VCaP (cell line): ENCODE results near the gene SELE.

Experiments
- H3K27ac ChIP-seq: fragments of 450-650 bp; 2 replicates; pipeline ENCODE4 v1.5.1; 2017
- TF ChIP-seq, protein P1 (sequence below): fragments of 450-650 bp; conservative IDR thresholded peaks from 2 replicates; pipeline ENCODE4 v1.5.1; 2017; ENCODE audit warnings: mild to moderate bottlenecking, moderate library complexity

Gene SELE

DNA sequence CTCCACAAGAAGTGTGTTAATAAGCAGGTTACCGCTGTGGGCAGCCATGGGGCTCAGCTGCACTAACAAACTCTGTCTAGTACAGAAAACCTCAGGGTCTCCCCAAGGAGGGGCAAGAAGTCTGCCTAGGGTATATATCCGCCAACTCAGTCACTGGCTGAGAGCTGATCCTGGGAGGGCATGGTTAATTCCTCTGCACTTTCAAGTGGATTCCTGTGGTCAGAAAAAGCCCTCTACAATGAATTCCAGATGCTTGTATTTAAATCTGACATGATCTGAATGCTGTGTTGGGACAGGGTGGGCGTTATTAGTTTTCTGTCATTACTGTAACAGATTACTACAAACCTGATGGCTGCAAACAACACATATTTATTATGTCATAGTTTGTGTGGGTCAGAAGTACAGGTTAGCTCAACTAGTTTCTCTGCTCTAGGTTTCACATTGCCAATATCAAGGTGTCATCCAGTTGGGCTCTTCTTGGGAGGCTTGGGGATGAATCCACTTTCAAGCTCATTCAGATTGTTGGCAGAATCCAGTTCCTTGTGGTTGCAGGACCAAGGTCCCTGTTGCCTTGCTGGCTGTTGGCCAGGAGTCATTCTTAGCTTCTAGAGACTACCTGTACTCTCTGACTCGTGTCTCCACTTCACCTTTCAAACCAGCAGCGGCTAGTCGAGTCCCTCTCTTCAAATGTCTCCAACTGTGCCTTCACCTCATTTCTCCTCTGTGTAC is 8.0 kb upstream of the SELE start:
- H3K27ac ChIP-seq, result peak overlapping the region; percentile 75
- TF ChIP-seq, protein P1, sequence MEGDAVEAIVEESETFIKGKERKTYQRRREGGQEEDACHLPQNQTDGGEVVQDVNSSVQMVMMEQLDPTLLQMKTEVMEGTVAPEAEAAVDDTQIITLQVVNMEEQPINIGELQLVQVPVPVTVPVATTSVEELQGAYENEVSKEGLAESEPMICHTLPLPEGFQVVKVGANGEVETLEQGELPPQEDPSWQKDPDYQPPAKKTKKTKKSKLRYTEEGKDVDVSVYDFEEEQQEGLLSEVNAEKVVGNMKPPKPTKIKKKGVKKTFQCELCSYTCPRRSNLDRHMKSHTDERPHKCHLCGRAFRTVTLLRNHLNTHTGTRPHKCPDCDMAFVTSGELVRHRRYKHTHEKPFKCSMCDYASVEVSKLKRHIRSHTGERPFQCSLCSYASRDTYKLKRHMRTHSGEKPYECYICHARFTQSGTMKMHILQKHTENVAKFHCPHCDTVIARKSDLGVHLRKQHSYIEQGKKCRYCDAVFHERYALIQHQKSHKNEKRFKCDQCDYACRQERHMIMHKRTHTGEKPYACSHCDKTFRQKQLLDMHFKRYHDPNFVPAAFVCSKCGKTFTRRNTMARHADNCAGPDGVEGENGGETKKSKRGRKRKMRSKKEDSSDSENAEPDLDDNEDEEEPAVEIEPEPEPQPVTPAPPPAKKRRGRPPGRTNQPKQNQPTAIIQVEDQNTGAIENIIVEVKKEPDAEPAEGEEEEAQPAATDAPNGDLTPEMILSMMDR, result no peak

DNA sequence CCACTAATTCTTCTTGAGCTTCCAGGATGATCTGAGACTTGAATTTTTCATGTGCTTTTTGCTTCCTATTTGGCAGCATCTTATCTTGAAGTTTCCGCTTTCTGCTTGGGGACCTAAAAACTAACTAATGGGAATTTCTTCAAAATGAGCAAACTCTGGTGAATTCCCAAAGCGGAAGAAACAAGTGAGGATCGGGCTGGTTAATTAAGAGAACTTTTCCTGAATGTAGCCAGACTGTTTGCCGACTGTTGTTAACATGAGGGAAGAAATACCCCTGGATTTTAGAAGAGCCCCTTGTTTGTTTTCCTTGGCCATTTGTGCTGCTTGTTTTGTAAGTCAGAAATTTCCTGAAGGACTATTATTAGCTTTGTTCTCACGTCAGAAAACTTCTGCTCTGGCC is 6.1 kb upstream of the SELE start:
- TF ChIP-seq, protein P1, result no peak
- H3K27ac ChIP-seq, result peak overlapping the region; percentile 75; the same call in 1 of the 2 replicates

DNA sequence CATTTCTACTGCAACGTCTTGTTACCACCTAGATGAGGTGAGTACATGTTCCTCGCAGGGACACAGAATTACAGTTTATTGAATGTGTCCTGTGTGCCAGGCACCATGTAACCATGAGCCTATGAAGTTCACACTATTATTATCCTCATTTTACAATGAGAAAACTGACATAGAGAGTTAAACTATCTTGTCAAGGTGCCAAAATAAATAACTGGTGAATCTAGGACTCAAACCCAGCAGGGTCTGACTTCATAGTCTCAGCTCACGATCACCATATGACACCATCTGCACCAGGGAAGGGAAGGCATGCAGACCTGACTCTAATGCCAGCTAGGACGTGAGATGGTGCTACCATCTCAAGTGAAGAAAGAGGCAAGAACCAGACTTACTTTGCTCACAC is 2.4 kb downstream of the SELE start:
- TF ChIP-seq, protein P1, result no peak

DNA sequence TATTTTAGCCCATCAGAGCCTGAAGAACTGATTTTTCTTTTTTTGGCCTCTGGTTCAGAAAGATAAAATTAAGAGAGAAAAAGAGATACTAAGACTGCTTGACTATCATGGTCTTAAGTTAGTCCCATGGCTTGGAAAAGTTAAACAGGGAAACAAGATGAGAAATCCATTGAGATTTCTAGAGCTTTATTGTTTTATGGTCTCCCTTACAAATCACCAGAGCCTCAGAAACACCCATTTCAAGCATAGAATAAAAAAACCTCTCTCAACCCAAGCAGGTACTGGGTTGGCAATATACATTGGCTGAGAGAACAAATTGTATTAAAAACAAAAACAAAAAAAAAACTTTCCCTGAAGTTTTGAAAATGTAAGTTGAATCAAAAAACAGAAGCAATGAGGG is 3.9 kb downstream of the SELE start:
- TF ChIP-seq, protein P1, result no peak

More for the DNA sequence above, 2.4 kb downstream of the SELE start:
- H3K27ac ChIP-seq, result no peak overlapping the region

DNA sequence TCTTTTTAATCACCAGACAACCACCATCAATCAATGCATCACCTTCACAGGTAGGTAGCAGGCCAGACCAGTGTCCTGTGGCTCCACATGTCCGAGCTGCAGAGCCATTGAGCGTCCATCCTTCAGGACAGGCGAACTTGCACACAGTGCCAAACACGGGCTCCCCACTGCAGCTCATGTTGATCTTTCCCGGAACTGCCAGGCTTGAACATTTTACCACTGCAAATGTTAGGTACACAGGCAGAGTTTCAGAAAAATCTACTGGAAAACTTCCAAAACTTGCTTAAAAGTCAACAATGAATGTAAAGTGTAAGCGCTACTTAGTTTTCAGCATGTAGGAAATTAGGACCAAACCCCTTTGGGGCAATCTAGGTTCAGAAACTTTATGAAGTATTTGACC is 6.6 kb downstream of the SELE start:
- H3K27ac ChIP-seq, result no peak overlapping the region
- TF ChIP-seq, protein P1, result no peak

More for the DNA sequence above, 3.9 kb downstream of the SELE start:
- H3K27ac ChIP-seq, result no peak overlapping the region

DNA sequence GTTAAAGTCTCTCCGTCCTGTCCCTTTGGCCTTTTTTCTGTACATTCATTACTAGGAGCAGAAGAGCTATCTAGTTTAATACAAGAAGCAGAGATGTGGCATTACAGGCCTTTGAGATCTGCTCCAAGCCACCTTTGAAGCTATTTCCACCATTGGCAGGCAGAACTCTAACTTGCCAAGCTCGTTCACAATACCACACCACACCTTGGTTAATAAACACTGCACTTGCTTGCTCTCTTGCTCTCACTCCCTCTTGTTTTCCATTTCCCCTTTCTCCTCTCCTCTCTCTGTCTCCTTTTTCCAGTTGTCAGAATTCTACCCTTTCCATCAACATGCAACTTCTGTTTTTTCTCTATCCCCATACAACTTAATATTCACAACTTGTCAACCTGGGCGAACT is 7.0 kb downstream of the SELE start:
- no peak overlapping the region for H3K27ac ChIP-seq
- TF ChIP-seq, protein P1, result no peak

DNA sequence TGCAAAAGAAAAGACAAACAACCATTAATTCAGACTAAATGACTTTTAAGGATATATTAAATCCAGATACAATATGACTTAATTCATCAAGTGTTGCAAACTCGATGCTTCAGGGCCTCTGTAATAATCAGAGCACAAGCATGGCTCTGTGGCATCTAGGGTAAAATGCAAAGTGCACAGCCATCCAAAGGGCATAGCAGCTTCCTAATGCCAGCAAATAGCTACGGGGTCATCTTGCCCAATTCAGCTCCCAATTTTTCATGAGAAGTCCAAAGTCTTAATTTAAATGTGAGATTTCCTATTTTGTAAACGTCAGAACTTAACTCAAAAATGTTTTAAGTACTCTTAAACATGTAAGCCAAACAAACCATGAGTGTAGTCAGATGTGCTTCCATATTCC is 7.9 kb downstream of the SELE start:
- H3K27ac ChIP-seq, result no peak overlapping the region
- TF ChIP-seq, protein P1, result no peak
